ENCODE measurements around the gene PROK1. TPM values are rescaled to one million over a fixed set of nuclear protein-coding genes. Genes with fewer than 3 reads are reported as not detected.

The PROK1 gene
- total and polyA plus RNA-seq, 2 donors (not counting 1 experiment from before 2014, with no cell fraction given): not detected

DNA sequence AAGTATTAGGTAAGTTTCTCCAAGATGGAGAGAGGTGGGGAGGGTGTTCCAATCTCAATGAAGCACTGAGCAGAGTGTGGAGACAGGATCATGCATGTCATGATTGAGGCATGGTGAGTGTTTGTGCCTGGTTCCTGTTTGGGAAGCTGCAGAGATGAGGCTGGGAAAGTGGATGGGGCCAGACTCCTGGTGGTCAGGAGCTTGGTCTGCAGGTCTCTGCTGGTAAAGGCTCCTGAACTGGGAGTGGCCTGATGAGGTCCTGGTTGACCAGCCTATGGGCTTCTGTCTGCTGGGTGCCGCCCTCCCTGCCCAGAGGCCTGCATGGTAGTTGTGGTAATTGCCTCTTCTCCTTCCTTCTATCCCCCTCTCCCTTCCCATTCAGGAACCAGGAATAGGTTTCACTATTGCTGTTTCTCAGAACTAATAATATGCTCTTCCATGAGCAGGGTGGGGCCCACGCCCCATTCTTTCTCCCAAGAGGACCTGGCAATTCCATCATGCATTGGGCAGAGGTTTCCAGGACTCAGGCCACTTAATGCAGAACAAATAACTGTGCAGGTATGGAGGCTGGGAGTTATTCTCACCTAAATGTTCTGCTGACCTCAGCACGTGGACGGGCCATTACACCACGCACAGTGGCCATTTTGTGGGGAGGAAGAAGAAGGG is 24.5 kb downstream of the PROK1 start:
- H3K27ac ChIP-seq (ENCODE audit: low read length in 2 of 2): no peak overlapping the region
- H3K4me3 ChIP-seq (ENCODE audit: control extremely low read depth in 1 of 5, extremely low read depth in 1 of 5, insufficient read depth in 1 of 5, low read depth in 2 of 5, low read length in 4 of 5): no peak overlapping the region
- peaks cover 0 to 2% (median 0%) of the 10 kb centered on the region in 3 donors for H3K9me3 ChIP-seq (ENCODE audit: control extremely low read depth in 1 of 3, control insufficient read depth in 2 of 3, insufficient read depth in 1 of 3, low read length in 2 of 3)
- peaks cover 0 to 3% (median under 1%) of the 10 kb centered on the region in 4 experiments for H3K27me3 ChIP-seq (replicated peaks in 1 of 4; ENCODE audit: control extremely low read depth in 1 of 4, control insufficient read depth in 3 of 4, insufficient read depth in 4 of 4, low read length in 3 of 4)
- H3K4me1 Mint-ChIP-seq: no peaks in the 10 kb centered on the region
- no peak for ATAC-seq (ENCODE audit: low read depth)
- no peak for DNase-seq
- no peak overlapping the region for H3K9ac ChIP-seq (ENCODE audit: low read length)
- peaks cover 44% of the 10 kb centered on the region for H3K27me3 Mint-ChIP-seq
- intact Hi-C loops (cut with micrococcal nuclease): no loop called here
- POLR2A ChIA-PET: no interaction called here
- no peak overlapping the region for H3K4me2 ChIP-seq (replicated peaks; ENCODE audit: low read depth, low read length, poor library complexity, severe bottlenecking)
- TF ChIP-seq CTCF (IDR thresholded peaks at IDR 0.05) (no peak), EZH2 (IDR thresholded peaks at IDR 0.05; ENCODE audit: borderline replicate concordance, insufficient read depth, low read depth, low read length, poor library complexity, severe bottlenecking) (no peak)
- 89% methylated on average over 4 of the region's 5 CpGs for WGBS (ENCODE audit: insufficient coverage)
- no peak overlapping the region for H3K4me3 Mint-ChIP-seq
- H3K4me1 ChIP-seq (ENCODE audit: control insufficient read depth in 2 of 2, insufficient read depth in 2 of 2, low read length in 2 of 2): no peaks in the 10 kb centered on the region
- H3K79me2 ChIP-seq (ENCODE audit: control insufficient read depth, insufficient read depth, low read length): no peaks in the 10 kb centered on the region
- H3K27ac Mint-ChIP-seq: no peak overlapping the region
- H3K36me3 ChIP-seq (replicated peaks in 1 of 2; ENCODE audit: control extremely low read depth in 1 of 2, control insufficient read depth in 1 of 2, extremely low read depth in 1 of 2, insufficient read depth in 2 of 2, low read length in 1 of 2): no peaks in the 10 kb centered on the region
- H3K9me3 Mint-ChIP-seq (ENCODE audit: insufficient read depth): no peaks in the 10 kb centered on the region
- CTCF ChIA-PET: no interaction called here
- H2AFZ ChIP-seq (ENCODE audit: insufficient read depth, low read depth, low read length, poor library complexity, severe bottlenecking): no peak overlapping the region
- H4K20me1 ChIP-seq (ENCODE audit: control insufficient read depth, insufficient read depth, low read length, poor library complexity, severe bottlenecking): no peaks in the 10 kb centered on the region

GRCh38 chr1:110476028-110476765 is 25.2 kb downstream of the PROK1 start:
- Histone ChIP-seq H3K27me3 (replicated peaks in 1 of 4; ENCODE audit: control extremely low read depth in 1 of 4, control insufficient read depth in 3 of 4, insufficient read depth in 4 of 4, low read length in 3 of 4) (peaks cover 0 to 4% (median 1%) of the 10 kb centered on the region in 4 experiments), H3K9ac (ENCODE audit: low read length) (no peak overlapping the region), H4K20me1 (ENCODE audit: control insufficient read depth, insufficient read depth, low read length, poor library complexity, severe bottlenecking) (no peaks in the 10 kb centered on the region), H2AFZ (ENCODE audit: insufficient read depth, low read depth, low read length, poor library complexity, severe bottlenecking) (no peak overlapping the region), H3K4me3 (ENCODE audit: control extremely low read depth in 1 of 5, extremely low read depth in 1 of 5, insufficient read depth in 1 of 5, low read depth in 2 of 5, low read length in 4 of 5) (no peak overlapping the region), H3K27ac (ENCODE audit: low read length in 2 of 2) (no peak overlapping the region), H3K79me2 (ENCODE audit: control insufficient read depth, insufficient read depth, low read length) (no peaks in the 10 kb centered on the region), H3K9me3 (ENCODE audit: control extremely low read depth in 1 of 3, control insufficient read depth in 2 of 3, insufficient read depth in 1 of 3, low read length in 2 of 3) (peaks cover 0 to 2% (median 0%) of the 10 kb centered on the region in 3 donors), H3K4me2 (replicated peaks; ENCODE audit: low read depth, low read length, poor library complexity, severe bottlenecking) (no peak overlapping the region), H3K4me1 (ENCODE audit: control insufficient read depth in 2 of 2, insufficient read depth in 2 of 2, low read length in 2 of 2) (no peaks in the 10 kb centered on the region), H3K36me3 (replicated peaks in 1 of 2; ENCODE audit: control extremely low read depth in 1 of 2, control insufficient read depth in 1 of 2, extremely low read depth in 1 of 2, insufficient read depth in 2 of 2, low read length in 1 of 2) (no peaks in the 10 kb centered on the region)
- DNase-seq (no peak), ATAC-seq (ENCODE audit: low read depth) (no peak)
- no peaks in the 10 kb centered on the region for H3K9me3 Mint-ChIP-seq (ENCODE audit: insufficient read depth)
- TF ChIP-seq CTCF (IDR thresholded peaks at IDR 0.05): no peak
- TF ChIP-seq EZH2 (IDR thresholded peaks at IDR 0.05; ENCODE audit: borderline replicate concordance, insufficient read depth, low read depth, low read length, poor library complexity, severe bottlenecking): no peak
- CTCF ChIA-PET: interaction anchor here (1.7 kb wide), 1 partner anchor 19 kb away, joined by 4 read pairs; no protein-coding TSS in a partner anchor
- no peak overlapping the region for H3K4me3 Mint-ChIP-seq
- no peak overlapping the region for H3K27ac Mint-ChIP-seq
- whole genome bisulfite sequencing (ENCODE audit: insufficient coverage): 29% methylated on average over 7 of the region's 10 CpGs
- POLR2A ChIA-PET: no interaction called here
- intact Hi-C loops (cut with micrococcal nuclease): no loop called here
- H3K27me3 Mint-ChIP-seq: peaks cover 41% of the 10 kb centered on the region
- H3K4me1 Mint-ChIP-seq: no peaks in the 10 kb centered on the region

Measured in B cell (primary cell).